GM21717 (cell line): ENCODE data around the gene PRAMEF25.
"Not testable (repeated sequence)": the region's sequence is repeated elsewhere in the genome, so short reads cannot be mapped to it uniquely, and the experiment has no call there.

Experiments
- ATAC-seq: cut with Tn5 transposase; IDR thresholded peaks from one replicate; pipeline ENCODE4 v1.9.1; 2021; ENCODE audit warnings: mild to moderate bottlenecking, moderate library complexity; ENCODE audit not compliant: unreplicated experiment

PRAMEF25 gene

GRCh38 chr1:13070474-13070873 is at the start of gene PRAMEF25:
TSS of gene PRAMEF25 (plus strand) at chr1:13070774. CDS start at chr1:13073694, 2,920 bp downstream.
- not testable (repeated sequence) for ATAC-seq

DNA sequence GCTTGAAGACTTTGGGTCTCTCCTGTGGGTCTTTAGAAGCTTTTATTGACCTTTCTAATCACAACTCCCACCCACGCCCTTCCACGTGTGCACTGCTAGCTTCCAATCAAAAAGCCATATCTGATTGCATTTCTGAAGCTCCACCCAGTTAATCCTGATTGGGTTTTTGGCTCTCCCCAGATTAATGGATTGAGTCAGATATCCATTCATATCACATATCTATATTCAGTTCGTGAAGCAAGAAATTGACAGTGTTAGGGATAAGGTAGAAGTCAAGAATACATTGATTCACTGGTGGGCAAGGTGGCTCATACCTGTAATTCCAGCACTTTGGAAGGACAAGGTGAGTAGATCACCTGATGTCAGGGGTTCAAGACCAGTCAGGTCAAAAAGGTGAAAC is 14.1 kb upstream of the PRAMEF25 start, which contains the start of gene PRAMEF27:
Gene PRAMEF27 (minus strand): TSS at position 101 of the 400 bp plus-strand sequence. CDS start 2,916 bp downstream, outside the sequence.
- not testable (repeated sequence) for ATAC-seq

DNA sequence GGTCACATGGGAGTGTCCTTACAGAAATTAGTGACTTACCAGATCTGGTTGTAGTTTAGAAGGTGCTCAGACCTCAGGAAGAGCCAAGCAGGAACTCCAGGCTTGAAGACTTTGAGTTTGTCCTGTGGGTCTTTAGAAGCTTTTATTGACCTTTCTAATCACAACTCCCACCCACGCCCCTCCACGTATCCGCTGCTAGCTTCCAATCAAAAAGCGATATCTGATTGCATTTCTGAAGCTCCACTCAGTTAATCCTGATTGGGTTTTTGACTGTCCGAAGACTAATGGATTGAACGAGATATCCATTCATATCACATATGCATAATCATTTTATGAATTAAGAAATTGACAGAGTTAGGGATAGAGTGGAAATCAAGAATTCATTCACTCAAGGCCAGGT is 46.2 kb downstream of the PRAMEF25 start, which contains the start of gene HNRNPCL2:
Gene HNRNPCL2 (minus strand): TSS at position 101 of the 400 bp plus-strand sequence. CDS start 454 bp downstream, outside the sequence.
- not testable (repeated sequence) for ATAC-seq
